MM.1S (cell line): ENCODE measurements around the gene BID.

ENCODE experiments used
- EZH2 ChIP-seq: fragments of 300-600 bp; sonication (generic); optimal IDR thresholded peaks from 2 replicates; pipeline ENCODE3; 2017; ENCODE audit warnings: low read depth, mild to moderate bottlenecking, antibody characterized with exemption, low read length, mixed read lengths
- TF ChIP-seq, protein P1 (sequence below): fragments of 300-600 bp; sonication (generic); IDR thresholded peaks from 2 replicates; pipeline ENCODE4 v1.5.1; 2016; ENCODE audit warnings: antibody characterized with exemption, low read length, mixed read lengths

- TF ChIP-seq, protein P1, sequence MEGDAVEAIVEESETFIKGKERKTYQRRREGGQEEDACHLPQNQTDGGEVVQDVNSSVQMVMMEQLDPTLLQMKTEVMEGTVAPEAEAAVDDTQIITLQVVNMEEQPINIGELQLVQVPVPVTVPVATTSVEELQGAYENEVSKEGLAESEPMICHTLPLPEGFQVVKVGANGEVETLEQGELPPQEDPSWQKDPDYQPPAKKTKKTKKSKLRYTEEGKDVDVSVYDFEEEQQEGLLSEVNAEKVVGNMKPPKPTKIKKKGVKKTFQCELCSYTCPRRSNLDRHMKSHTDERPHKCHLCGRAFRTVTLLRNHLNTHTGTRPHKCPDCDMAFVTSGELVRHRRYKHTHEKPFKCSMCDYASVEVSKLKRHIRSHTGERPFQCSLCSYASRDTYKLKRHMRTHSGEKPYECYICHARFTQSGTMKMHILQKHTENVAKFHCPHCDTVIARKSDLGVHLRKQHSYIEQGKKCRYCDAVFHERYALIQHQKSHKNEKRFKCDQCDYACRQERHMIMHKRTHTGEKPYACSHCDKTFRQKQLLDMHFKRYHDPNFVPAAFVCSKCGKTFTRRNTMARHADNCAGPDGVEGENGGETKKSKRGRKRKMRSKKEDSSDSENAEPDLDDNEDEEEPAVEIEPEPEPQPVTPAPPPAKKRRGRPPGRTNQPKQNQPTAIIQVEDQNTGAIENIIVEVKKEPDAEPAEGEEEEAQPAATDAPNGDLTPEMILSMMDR = no peak
- no peak for TF ChIP-seq EZH2
These were observed 34.9 kb downstream of the BID start for GRCh38 chr22:17739196-17739975.
